Adrenal gland (tissue), 5 donors: ENCODE results near the gene NIN.

ENCODE experiments used
- POLR2A ChIP-seq, 2 donors: fragments of 450-650 bp; IDR thresholded peaks; one replicate each; pipeline ENCODE4 v1.6.1; 2017; ENCODE audit warnings: antibody characterized with exemption in 2 of 2, mild to moderate bottlenecking in 2 of 2, moderate library complexity in 1 of 2
- TF ChIP-seq, protein P1 (sequence below), 6 experiments: fragments of 450-650 bp in 4 of 6; fragments of 200-600 bp in 2 of 6; sonication (generic) in 1 of 6; IDR thresholded peaks; 1 replicate in 5 of 6; 2 replicates in 1 of 6; pipeline versions ENCODE4 v1.5.1 to v1.8.0; 2016 to 2021; ENCODE audit warnings: antibody characterized with exemption in 6 of 6, mild to moderate bottlenecking in 2 of 6, moderate library complexity in 1 of 6
- donor health status: DM: no; HTN: no; CAD: no.

- TF ChIP-seq POLR2A (IDR thresholded peaks at IDR 0.05): no peak
- TF ChIP-seq, protein P1, sequence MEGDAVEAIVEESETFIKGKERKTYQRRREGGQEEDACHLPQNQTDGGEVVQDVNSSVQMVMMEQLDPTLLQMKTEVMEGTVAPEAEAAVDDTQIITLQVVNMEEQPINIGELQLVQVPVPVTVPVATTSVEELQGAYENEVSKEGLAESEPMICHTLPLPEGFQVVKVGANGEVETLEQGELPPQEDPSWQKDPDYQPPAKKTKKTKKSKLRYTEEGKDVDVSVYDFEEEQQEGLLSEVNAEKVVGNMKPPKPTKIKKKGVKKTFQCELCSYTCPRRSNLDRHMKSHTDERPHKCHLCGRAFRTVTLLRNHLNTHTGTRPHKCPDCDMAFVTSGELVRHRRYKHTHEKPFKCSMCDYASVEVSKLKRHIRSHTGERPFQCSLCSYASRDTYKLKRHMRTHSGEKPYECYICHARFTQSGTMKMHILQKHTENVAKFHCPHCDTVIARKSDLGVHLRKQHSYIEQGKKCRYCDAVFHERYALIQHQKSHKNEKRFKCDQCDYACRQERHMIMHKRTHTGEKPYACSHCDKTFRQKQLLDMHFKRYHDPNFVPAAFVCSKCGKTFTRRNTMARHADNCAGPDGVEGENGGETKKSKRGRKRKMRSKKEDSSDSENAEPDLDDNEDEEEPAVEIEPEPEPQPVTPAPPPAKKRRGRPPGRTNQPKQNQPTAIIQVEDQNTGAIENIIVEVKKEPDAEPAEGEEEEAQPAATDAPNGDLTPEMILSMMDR (IDR thresholded peaks at IDR 0.05): no peak
Observed at GRCh38 chr14:50839691-50840090, 8.7 kb upstream of the NIN start.
